HepG2 (cell line): ENCODE results near the gene IP6K3. TPM values are rescaled to one million over a fixed set of nuclear protein-coding genes. Genes with fewer than 3 reads are reported as not detected.

ENCODE experiments used
- BORCS8-MEF2B ChIP-seq: sonication (generic); formaldehyde crosslinking; IDR thresholded peaks from 2 replicates; pipeline ENCODE4 v1.8.0; 2022; ENCODE audit warnings: mild to moderate bottlenecking, missing genetic modification reagents
- BRD4 ChIP-seq: sonication (generic); formaldehyde crosslinking; IDR thresholded peaks from 2 replicates; pipeline ENCODE4 v1.4.0; 2020; ENCODE audit warnings: missing genetic modification reagents
- DNMT3B ChIP-seq: conservative IDR thresholded peaks from 2 replicates; pipeline ENCODE4 v1.6.1; 2016; ENCODE audit warnings: missing biosample characterization, control low read depth
- FOXA1 ChIP-seq, 2 experiments: fragments of 450-650 bp in 1 of 2; sonication (generic) in 1 of 2; formaldehyde crosslinking in 1 of 2; IDR thresholded peaks; 2 replicates each; pipeline versions ENCODE4 v1.4.0 to v1.6.1; 2016 to 2020; ENCODE audit warnings: missing genetic modification reagents in 1 of 2
- IRF1 ChIP-seq: sonication (generic); formaldehyde crosslinking; IDR thresholded peaks from 2 replicates; pipeline ENCODE4 v1.4.0; 2020; ENCODE audit warnings: low read depth, mild to moderate bottlenecking, missing genetic modification reagents
- KLF11 ChIP-seq: IDR thresholded peaks from 2 replicates; pipeline ENCODE4 v1.6.1; 2016; ENCODE audit warnings: missing compliant biosample characterization
- MYC ChIP-seq: sonication (generic); formaldehyde crosslinking; IDR thresholded peaks from 2 replicates; pipeline ENCODE4 v1.9.0; 2021; ENCODE audit warnings: missing genetic modification reagents, borderline replicate concordance
- NR2F1 ChIP-seq, 2 experiments: fragments of 450-650 bp in 1 of 2; formaldehyde crosslinking in 1 of 2; IDR thresholded peaks; 2 replicates each; pipeline versions ENCODE4 v1.5.0 to v1.6.1; 2016 to 2020; ENCODE audit warnings: mild to moderate bottlenecking in 1 of 2, missing compliant biosample characterization in 1 of 2, missing genetic modification reagents in 1 of 2, moderate library complexity in 1 of 2
- SMAD9 ChIP-seq: sonication (generic); formaldehyde crosslinking; IDR thresholded peaks from 2 replicates; pipeline ENCODE4 v1.5.1; 2020; ENCODE audit warnings: mild to moderate bottlenecking, missing genetic modification reagents
- THAP8 ChIP-seq: sonication (generic); formaldehyde crosslinking; IDR thresholded peaks from 2 replicates; pipeline ENCODE4 v1.5.1; 2020; ENCODE audit warnings: missing genetic modification reagents, mild to moderate bottlenecking, borderline replicate concordance
- ZBTB2 ChIP-seq: sonication (generic); formaldehyde crosslinking; IDR thresholded peaks from 2 replicates; pipeline ENCODE4 v1.8.0; 2022; ENCODE audit warnings: low read depth, missing genetic modification reagents
- ZBTB38 ChIP-seq: sonication (generic); formaldehyde crosslinking; IDR thresholded peaks from 2 replicates; pipeline ENCODE4 v1.5.1; 2020; ENCODE audit warnings: mild to moderate bottlenecking, missing genetic modification reagents
- ZNF3 ChIP-seq: IDR thresholded peaks from 2 replicates; pipeline ENCODE4 v1.7.0; 2017; ENCODE audit warnings: inconsistent platforms
- ZNF34 ChIP-seq: sonication (generic); formaldehyde crosslinking; IDR thresholded peaks from 2 replicates; pipeline ENCODE4 v1.4.0; 2020; ENCODE audit warnings: mild to moderate bottlenecking, missing genetic modification reagents, borderline replicate concordance
- ZNF354B ChIP-seq: sonication (generic); formaldehyde crosslinking; IDR thresholded peaks from 2 replicates; pipeline ENCODE4 v1.8.0; 2022; ENCODE audit warnings: mild to moderate bottlenecking, missing genetic modification reagents
- ZNF678 ChIP-seq: sonication (generic); formaldehyde crosslinking; IDR thresholded peaks from 2 replicates; pipeline ENCODE4 v1.4.0; 2020; ENCODE audit warnings: mild to moderate bottlenecking, missing genetic modification reagents
- ZNF761 ChIP-seq: sonication (generic); formaldehyde crosslinking; conservative IDR thresholded peaks from 2 replicates; pipeline ENCODE4 v1.4.0; 2020; ENCODE audit warnings: mild to moderate bottlenecking, missing genetic modification reagents
- ZNF879 ChIP-seq: sonication (generic); formaldehyde crosslinking; IDR thresholded peaks from 2 replicates; pipeline ENCODE4 v1.8.1; 2023; ENCODE audit warnings: missing genetic modification reagents
- ZNF891 ChIP-seq: sonication (generic); formaldehyde crosslinking; IDR thresholded peaks from 2 replicates; pipeline ENCODE4 v1.5.0; 2020; ENCODE audit warnings: mild to moderate bottlenecking, missing genetic modification reagents
- ZSCAN21 ChIP-seq: sonication (generic); formaldehyde crosslinking; IDR thresholded peaks from 2 replicates; pipeline ENCODE4 v1.8.0; 2022; ENCODE audit warnings: mild to moderate bottlenecking, missing genetic modification reagents, moderate library complexity, borderline replicate concordance
- polyA plus RNA-seq, 8 experiments: library from polyadenylated mRNA; depleted of rRNA in 3 of 8; stranded (reverse) in 7 of 8; unstranded in 1 of 8; fragments of >200 nt; fragmentation: Illumina TruSeq in 4 of 8; extraction: Trizol in 4 of 8; gene quantifications; 2 replicates each; pipeline versions ENCODE4 v1.2.1 to v1.2.3, GENCODE V29; 2011 to 2016; ENCODE audit warnings: low read depth in 4 of 8, missing spikeins in 1 of 8, mixed read lengths in 1 of 8; ENCODE audit not compliant: insufficient read depth in 1 of 8
- total RNA-seq, 5 experiments: library from RNA; depleted of rRNA; stranded (reverse); fragments of >200 nt; fragmentation: Illumina TruSeq; extraction: Trizol; gene quantifications; 2 replicates each; pipeline ENCODE4 v1.2.3, GENCODE V29; 2016; ENCODE audit warnings: low read depth in 1 of 5
- TF ChIP-seq, protein P1 (sequence below): sonication (generic); formaldehyde crosslinking; IDR thresholded peaks from 2 replicates; pipeline ENCODE4 v1.5.0; 2020; ENCODE audit warnings: mild to moderate bottlenecking, missing genetic modification reagents
- TF ChIP-seq, protein P2 (sequence below): sonication (generic); formaldehyde crosslinking; IDR thresholded peaks from 2 replicates; pipeline ENCODE4 v1.4.0; 2020; ENCODE audit warnings: mild to moderate bottlenecking, missing genetic modification reagents

IP6K3 gene
- total and polyA plus RNA-seq, 2 of the 13 experiments (the other 11 are each of a cell fraction or from before 2014, with no cell fraction given): 0.11 to 0.18 TPM

DNA sequence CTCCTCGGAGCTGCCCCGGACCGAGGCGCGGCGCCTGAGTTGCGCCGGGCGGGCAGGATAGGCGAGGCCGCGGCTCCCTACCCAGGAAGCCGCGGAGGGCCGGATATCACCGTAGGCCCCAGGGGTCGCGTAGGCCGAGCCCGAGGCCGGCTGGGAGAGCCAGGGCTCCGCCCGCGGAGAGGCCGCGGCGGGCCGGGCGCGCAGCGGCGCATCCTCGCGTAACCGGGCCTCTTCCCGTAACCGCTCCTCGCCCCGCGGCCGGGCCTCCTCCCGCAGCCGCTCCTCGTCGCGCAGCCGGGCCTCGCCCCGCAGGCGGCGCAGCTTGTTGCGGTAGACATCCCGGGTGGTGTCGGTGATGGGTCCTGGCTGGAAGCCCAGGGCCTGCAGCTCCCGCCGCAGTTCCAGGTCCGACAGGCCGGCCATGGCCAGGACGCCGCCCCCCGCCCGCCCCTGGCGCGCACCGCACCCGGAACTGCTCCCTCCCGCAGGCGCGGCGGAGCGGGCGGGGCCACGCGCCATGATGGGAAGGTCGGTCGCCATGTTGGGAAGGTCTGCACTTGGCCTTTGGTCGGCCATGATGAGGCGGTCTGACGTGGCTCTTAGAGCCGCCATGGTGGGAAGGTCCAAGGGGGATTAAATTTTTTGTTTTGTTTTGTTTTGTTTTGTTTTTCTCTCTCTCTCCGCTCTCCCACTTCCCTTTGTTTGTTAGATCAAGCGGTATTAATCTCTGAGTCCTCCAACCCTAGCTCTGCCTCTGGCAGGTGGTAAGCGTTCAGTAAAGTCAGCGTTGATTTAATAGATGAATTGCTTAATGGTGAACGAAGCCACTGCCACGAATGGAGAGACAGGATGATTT, 42.2 kb upstream of the IP6K3 start, which contains the start of gene LEMD2 (continued):
- 0 out of 2 replicates have a peak, but pooled peaks have one; percentile 67 for TF ChIP-seq THAP8 (CRISPR knock-in tag)
- TF ChIP-seq ZNF879: 0 out of 2 replicates have a peak, but pooled peaks have one; percentile 72
- TF ChIP-seq, protein P1, sequence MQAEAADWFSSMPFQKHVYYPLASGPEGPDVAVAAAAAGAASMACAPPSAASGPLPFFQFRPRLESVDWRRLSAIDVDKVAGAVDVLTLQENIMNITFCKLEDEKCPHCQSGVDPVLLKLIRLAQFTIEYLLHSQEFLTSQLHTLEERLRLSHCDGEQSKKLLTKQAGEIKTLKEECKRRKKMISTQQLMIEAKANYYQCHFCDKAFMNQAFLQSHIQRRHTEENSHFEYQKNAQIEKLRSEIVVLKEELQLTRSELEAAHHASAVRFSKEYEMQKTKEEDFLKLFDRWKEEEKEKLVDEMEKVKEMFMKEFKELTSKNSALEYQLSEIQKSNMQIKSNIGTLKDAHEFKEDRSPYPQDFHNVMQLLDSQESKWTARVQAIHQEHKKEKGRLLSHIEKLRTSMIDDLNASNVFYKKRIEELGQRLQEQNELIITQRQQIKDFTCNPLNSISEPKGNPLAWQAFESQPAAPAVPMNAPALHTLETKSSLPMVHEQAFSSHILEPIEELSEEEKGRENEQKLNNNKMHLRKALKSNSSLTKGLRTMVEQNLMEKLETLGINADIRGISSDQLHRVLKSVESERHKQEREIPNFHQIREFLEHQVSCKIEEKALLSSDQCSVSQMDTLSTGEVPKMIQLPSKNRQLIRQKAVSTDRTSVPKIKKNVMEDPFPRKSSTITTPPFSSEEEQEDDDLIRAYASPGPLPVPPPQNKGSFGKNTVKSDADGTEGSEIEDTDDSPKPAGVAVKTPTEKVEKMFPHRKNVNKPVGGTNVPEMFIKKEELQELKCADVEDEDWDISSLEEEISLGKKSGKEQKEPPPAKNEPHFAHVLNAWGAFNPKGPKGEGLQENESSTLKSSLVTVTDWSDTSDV (CRISPR knock-in tag): no peak
- TF ChIP-seq ZNF678 (CRISPR knock-in tag): peak; percentile 81; the same call in 1 of the 2 replicates
- TF ChIP-seq BORCS8-MEF2B: peak; percentile 92
- TF ChIP-seq ZNF3 (CRISPR knock-in tag): no peak
- TF ChIP-seq IRF1 (CRISPR knock-in tag): no peak; the same call in none of the 2 replicates
- TF ChIP-seq FOXA1 (IDR thresholded peaks at IDR 0.05): no peak
- 0 out of 2 replicates have a peak, but pooled peaks have one; percentile 33 for TF ChIP-seq FOXA1 (CRISPR knock-in tag; IDR thresholded peaks at IDR 0.05)
- TF ChIP-seq ZNF34 (CRISPR knock-in tag): peak; percentile 60; the same call in 1 of the 2 replicates
- peak; percentile 85 for TF ChIP-seq ZBTB2
- peak; percentile 94; the same call in 1 of the 2 replicates for TF ChIP-seq ZSCAN21 (CRISPR knock-in tag)
- no peak; a peak in 1 of 4 replicates for TF ChIP-seq NR2F1 (CRISPR knock-in tag; IDR thresholded peaks at IDR 0.05)
- TF ChIP-seq ZNF354B (CRISPR knock-in tag): no peak
- TF ChIP-seq ZNF891 (CRISPR knock-in tag): peak; percentile 67; the same call in 1 of the 2 replicates
- peak; percentile 82; the same call in 1 of the 2 replicates for TF ChIP-seq MYC
- no peak for TF ChIP-seq KLF11
- TF ChIP-seq DNMT3B (CRISPR knock-in tag): no peak
- TF ChIP-seq ZNF761 (CRISPR knock-in tag): peak; percentile 80; the same call in 1 of the 2 replicates
- peak; percentile 84; the same call in 1 of the 2 replicates for TF ChIP-seq ZBTB38
- TF ChIP-seq SMAD9 (CRISPR knock-in tag): no peak
- TF ChIP-seq BRD4 (CRISPR knock-in tag): peak; percentile 94
- TF ChIP-seq, protein P2, sequence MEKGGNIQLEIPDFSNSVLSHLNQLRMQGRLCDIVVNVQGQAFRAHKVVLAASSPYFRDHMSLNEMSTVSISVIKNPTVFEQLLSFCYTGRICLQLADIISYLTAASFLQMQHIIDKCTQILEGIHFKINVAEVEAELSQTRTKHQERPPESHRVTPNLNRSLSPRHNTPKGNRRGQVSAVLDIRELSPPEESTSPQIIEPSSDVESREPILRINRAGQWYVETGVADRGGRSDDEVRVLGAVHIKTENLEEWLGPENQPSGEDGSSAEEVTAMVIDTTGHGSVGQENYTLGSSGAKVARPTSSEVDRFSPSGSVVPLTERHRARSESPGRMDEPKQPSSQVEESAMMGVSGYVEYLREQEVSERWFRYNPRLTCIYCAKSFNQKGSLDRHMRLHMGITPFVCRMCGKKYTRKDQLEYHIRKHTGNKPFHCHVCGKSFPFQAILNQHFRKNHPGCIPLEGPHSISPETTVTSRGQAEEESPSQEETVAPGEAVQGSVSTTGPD (CRISPR knock-in tag): no peak
